Left lung (tissue), 10 donors: Measurements from ENCODE around the gene FGD3. TPM values are rescaled to one million over a fixed set of nuclear protein-coding genes. Genes with fewer than 3 reads are reported as not detected.
A peak's percentile ranks its signal among the peaks of the same experiment; 100 is the strongest.

ENCODE experiments used
- ATAC-seq: fragments of 200-7000 bp; cut with Tn5 transposase; one replicate; pipeline ENCODE4 v1.9.1; 2020; ENCODE audit warnings: moderate library complexity
- DNase-seq, 4 donors: peaks; one replicate each; pipeline ENCODE4 v3.0.0-alpha.2; 2013 to 2020
- H3K27ac ChIP-seq, 2 donors: fragments of 200-600 bp; sonication (generic) in 1 of 2; one replicate each; pipeline versions ENCODE4 v1.5.0 to v1.8.0; 2020 to 2021
- H3K27me3 ChIP-seq, 2 donors: fragments of 200-600 bp; sonication (generic) in 1 of 2; one replicate each; pipeline versions ENCODE4 v1.5.0 to v1.8.0; 2020 to 2021
- H3K36me3 ChIP-seq, 2 donors: fragments of 200-600 bp; sonication (generic) in 1 of 2; one replicate each; pipeline versions ENCODE4 v1.5.0 to v1.8.0; 2020 to 2021
- H3K4me1 ChIP-seq, 2 donors: fragments of 200-600 bp; one replicate each; pipeline ENCODE4 v1.8.0; 2021
- H3K4me3 ChIP-seq, 2 donors: fragments of 200-600 bp; sonication (generic) in 1 of 2; one replicate each; pipeline versions ENCODE4 v1.5.0 to v1.8.0; 2020 to 2021; ENCODE audit warnings: mild to moderate bottlenecking in 1 of 2
- H3K9me3 ChIP-seq, 2 donors: fragments of 200-600 bp; sonication (generic) in 1 of 2; one replicate each; pipeline versions ENCODE4 v1.5.0 to v1.8.0; 2020 to 2021
- intact Hi-C, 2 donors: fragments of 100-400 bp; cut with DNase I; formaldehyde crosslinking; loops; one replicate each; pipeline versions ENCODE4 v1.11.2 to v1.14.2; 2022
- polyA plus RNA-seq, 6 donors: library from polyadenylated mRNA; unstranded; fragments of 120-200 nt; gene quantifications; one replicate each; pipeline ENCODE4 v1.2.1, GENCODE V29; 2013; ENCODE audit not compliant: insufficient read length in 6 of 6
- total RNA-seq, 2 donors: library from RNA; stranded (reverse); fragmentation: NEBNext Ultra II Directional; extraction: Animal tissue kit (Norgen Biotek cat#: 25700); gene quantifications; one replicate each; pipeline ENCODE4 v1.2.1, GENCODE V29; 2021
- TF ChIP-seq, protein P1 (sequence below), 2 donors: fragments of 200-600 bp; sonication (generic) in 1 of 2; IDR thresholded peaks; one replicate each; pipeline versions ENCODE4 v1.5.0 to v1.8.0; 2021; ENCODE audit warnings: antibody characterized with exemption in 2 of 2
- donor health status: DM: no; HTN: yes; CAD: no.
- donor health status: DM: no; HTN: no; CAD: no.

FGD3 gene
- total and polyA plus RNA-seq, 8 donors: 4.2 to 29.9 (median 7.8) TPM

- H3K9me3 ChIP-seq: no peaks in the 10 kb centered on the region
- H3K36me3 ChIP-seq: no peaks in the 10 kb centered on the region
- TF ChIP-seq, protein P1, sequence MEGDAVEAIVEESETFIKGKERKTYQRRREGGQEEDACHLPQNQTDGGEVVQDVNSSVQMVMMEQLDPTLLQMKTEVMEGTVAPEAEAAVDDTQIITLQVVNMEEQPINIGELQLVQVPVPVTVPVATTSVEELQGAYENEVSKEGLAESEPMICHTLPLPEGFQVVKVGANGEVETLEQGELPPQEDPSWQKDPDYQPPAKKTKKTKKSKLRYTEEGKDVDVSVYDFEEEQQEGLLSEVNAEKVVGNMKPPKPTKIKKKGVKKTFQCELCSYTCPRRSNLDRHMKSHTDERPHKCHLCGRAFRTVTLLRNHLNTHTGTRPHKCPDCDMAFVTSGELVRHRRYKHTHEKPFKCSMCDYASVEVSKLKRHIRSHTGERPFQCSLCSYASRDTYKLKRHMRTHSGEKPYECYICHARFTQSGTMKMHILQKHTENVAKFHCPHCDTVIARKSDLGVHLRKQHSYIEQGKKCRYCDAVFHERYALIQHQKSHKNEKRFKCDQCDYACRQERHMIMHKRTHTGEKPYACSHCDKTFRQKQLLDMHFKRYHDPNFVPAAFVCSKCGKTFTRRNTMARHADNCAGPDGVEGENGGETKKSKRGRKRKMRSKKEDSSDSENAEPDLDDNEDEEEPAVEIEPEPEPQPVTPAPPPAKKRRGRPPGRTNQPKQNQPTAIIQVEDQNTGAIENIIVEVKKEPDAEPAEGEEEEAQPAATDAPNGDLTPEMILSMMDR (IDR thresholded peaks at IDR 0.05): no peak
- no peak overlapping the region for H3K27ac ChIP-seq
- intact Hi-C loops: no loop called here
- no peak overlapping the region for H3K4me3 ChIP-seq
- DNase-seq (no peak), ATAC-seq (no peak)
- H3K27me3 ChIP-seq: peaks cover 0 to 17% of the 10 kb centered on the region in 2 donors
- H3K4me1 ChIP-seq: peaks cover 3 to 13% of the 10 kb centered on the region in 2 donors
Measured at GRCh38 chr9:92942688-92943616, 4.4 kb upstream of the FGD3 start.

- intact Hi-C loops: no loop called here
- DNase-seq (no peak), ATAC-seq (no peak)
- Histone ChIP-seq H3K4me1 (peaks cover 3 to 14% of the 10 kb centered on the region in 2 donors), H3K36me3 (no peaks in the 10 kb centered on the region), H3K4me3 (no peak overlapping the region), H3K27me3 (peaks cover 0 to 35% of the 10 kb centered on the region in 2 donors), H3K27ac (no peak overlapping the region), H3K9me3 (no peaks in the 10 kb centered on the region)
- TF ChIP-seq, protein P1 (IDR thresholded peaks at IDR 0.05): no peak
Measured at GRCh38 chr9:92944921-92945320, 2.4 kb upstream of the FGD3 start.

GRCh38 chr9:92945796-92946195 is 1.5 kb upstream of the FGD3 start:
- Histone ChIP-seq H3K27me3 (peaks cover 0 to 35% of the 10 kb centered on the region in 2 donors), H3K9me3 (no peaks in the 10 kb centered on the region), H3K36me3 (no peaks in the 10 kb centered on the region), H3K27ac (no peak overlapping the region), H3K4me3 (no peak overlapping the region), H3K4me1 (peaks cover 3 to 14% of the 10 kb centered on the region in 2 donors)
- no peak for DNase-seq
- no peak for ATAC-seq
- TF ChIP-seq, protein P1 (IDR thresholded peaks at IDR 0.05): no peak
- intact Hi-C loops: no loop called here

DNA sequence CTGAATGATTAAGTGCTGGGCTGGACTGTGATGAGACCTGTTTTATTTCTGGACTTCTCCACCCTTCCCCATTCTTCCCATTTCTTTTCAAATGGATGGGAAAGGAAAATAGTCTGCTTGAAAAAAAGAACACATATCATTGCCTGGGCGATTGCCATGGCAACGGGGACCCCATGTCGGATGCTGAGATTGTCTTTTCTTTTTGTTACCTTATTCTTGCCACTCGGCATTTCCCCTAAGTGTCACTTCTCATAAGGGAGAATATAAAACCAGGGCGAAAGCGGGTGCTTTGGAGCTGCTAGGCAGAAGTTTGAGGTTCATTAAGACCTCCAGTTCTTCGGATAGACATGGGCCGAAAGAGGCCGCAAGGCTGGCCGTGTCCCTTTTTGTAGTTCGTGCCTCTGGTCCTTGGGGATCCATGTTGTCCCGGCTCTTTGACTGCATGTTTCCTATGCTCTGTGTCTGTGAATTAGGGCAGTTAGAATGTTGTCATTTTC is 763 bp downstream of the FGD3 start:
- TF ChIP-seq, protein P1 (IDR thresholded peaks at IDR 0.05): no peak
- Histone ChIP-seq H3K27me3 (peaks cover 0 to 35% of the 10 kb centered on the region in 2 donors), H3K4me1 (peaks cover 3 to 18% of the 10 kb centered on the region in 2 donors), H3K9me3 (no peaks in the 10 kb centered on the region), H3K27ac (no peak overlapping the region), H3K36me3 (no peaks in the 10 kb centered on the region), H3K4me3 (peak overlapping the region in 1 of 2 donors; percentile 42)
- intact Hi-C loops: no loop called here
- DNase-seq: no peak
- no peak for ATAC-seq

- H3K27me3 ChIP-seq: peaks cover 0 to 35% of the 10 kb centered on the region in 2 donors
- H3K4me3 ChIP-seq: no peak overlapping the region
- H3K4me1 ChIP-seq: peaks cover 3 to 18% of the 10 kb centered on the region in 2 donors
- no peak overlapping the region for H3K27ac ChIP-seq
- no peaks in the 10 kb centered on the region for H3K9me3 ChIP-seq
- intact Hi-C loops: no loop called here
- H3K36me3 ChIP-seq: no peaks in the 10 kb centered on the region
- TF ChIP-seq, protein P1 (IDR thresholded peaks at IDR 0.05): no peak
- DNase-seq (no peak), ATAC-seq (no peak)
Measured at GRCh38 chr9:92948632-92949031, 1.3 kb downstream of the FGD3 start.
